GM23338 (cell line): ENCODE results near the gene MYOM3. TPM values are rescaled to one million over a fixed set of nuclear protein-coding genes. Genes with fewer than 3 reads are reported as not detected.

Source experiments
- ATAC-seq: fragments of 200-7000 bp; cut with Tn5 transposase; 3 replicates; pipeline ENCODE4 v1.9.1; 2020
- DNase-seq: peaks from one replicate; pipeline ENCODE4 v3.0.0-alpha.2; 2015; ENCODE audit warnings: low spot score
- H2AFZ ChIP-seq: fragments of 200-600 bp; sonication (generic); 2 replicates; pipeline ENCODE4 v1.8.0; 2016; ENCODE audit warnings: antibody characterized with exemption, mild to moderate bottlenecking, moderate library complexity
- H3F3A ChIP-seq: fragments of 200-600 bp; sonication (generic); replicated peaks from 2 replicates; pipeline ENCODE4 v1.8.0; 2017; ENCODE audit warnings: antibody characterized with exemption, mixed run types, low read depth
- H3K27ac ChIP-seq: fragments of 200-600 bp; sonication (generic); 2 replicates; pipeline ENCODE4 v1.6.1; 2016; ENCODE audit warnings: low read depth
- H3K27me3 ChIP-seq: fragments of 200-600 bp; sonication (generic); 2 replicates; pipeline ENCODE4 v1.8.0; 2016; ENCODE audit warnings: mild to moderate bottlenecking, mixed run types, moderate library complexity; ENCODE audit not compliant: insufficient read depth
- H3K36me3 ChIP-seq: fragments of 200-600 bp; sonication (generic); 2 replicates; pipeline ENCODE4 v1.8.0; 2016; ENCODE audit warnings: mild to moderate bottlenecking; ENCODE audit not compliant: insufficient read depth
- H3K4me1 ChIP-seq: fragments of 200-600 bp; sonication (generic); 2 replicates; pipeline ENCODE4 v1.8.0; 2016; ENCODE audit warnings: mild to moderate bottlenecking, moderate library complexity; ENCODE audit not compliant: insufficient read depth
- H3K4me2 ChIP-seq: fragments of 200-600 bp; sonication (generic); 2 replicates; pipeline ENCODE4 v1.7.1; 2017; ENCODE audit warnings: mixed run types
- H3K4me3 ChIP-seq: fragments of 200-600 bp; sonication (generic); 2 replicates; pipeline ENCODE4 v1.6.1; 2016; ENCODE audit warnings: mixed run types
- H3K79me2 ChIP-seq: fragments of 200-600 bp; sonication (generic); replicated peaks from 2 replicates; pipeline ENCODE4 v1.8.0; 2017; ENCODE audit warnings: mild to moderate bottlenecking; ENCODE audit not compliant: insufficient read depth
- H3K9me2 ChIP-seq: fragments of 200-600 bp; sonication (generic); 2 replicates; pipeline ENCODE4 v1.8.0; 2017; ENCODE audit not compliant: insufficient read depth
- H4K20me1 ChIP-seq: fragments of 200-600 bp; sonication (generic); replicated peaks from 2 replicates; pipeline ENCODE4 v1.8.0; 2017; ENCODE audit warnings: mild to moderate bottlenecking; ENCODE audit not compliant: insufficient read depth
- H3K27ac Mint-ChIP-seq: 2 replicates; pipeline ENCODE4 v1.8.0; 2020; ENCODE audit warnings: inconsistent platforms, mild to moderate bottlenecking, moderate library complexity, mixed read lengths
- H3K27me3 Mint-ChIP-seq: 3 replicates; pipeline ENCODE4 v1.8.0; 2022; ENCODE audit warnings: low read depth, mild to moderate bottlenecking, moderate library complexity, mixed read lengths, inconsistent platforms; ENCODE audit not compliant: insufficient read depth, poor library complexity
- H3K36me3 Mint-ChIP-seq: 3 replicates; pipeline ENCODE4 v1.8.0; 2021; ENCODE audit warnings: low read depth, mild to moderate bottlenecking, inconsistent platforms, moderate library complexity, mixed read lengths
- H3K4me1 Mint-ChIP-seq: 3 replicates; pipeline ENCODE4 v1.8.0; 2020; ENCODE audit warnings: mild to moderate bottlenecking, inconsistent platforms, mixed read lengths
- H3K4me3 Mint-ChIP-seq: 3 replicates; pipeline ENCODE4 v1.8.0; 2021; ENCODE audit warnings: moderate library complexity, mild to moderate bottlenecking, inconsistent platforms, mixed read lengths
- H3K9me3 Mint-ChIP-seq: 3 replicates; pipeline ENCODE4 v1.8.0; 2020; ENCODE audit warnings: moderate library complexity, mild to moderate bottlenecking, inconsistent platforms, mixed read lengths
- CREB1 ChIP-seq: fragments of 250-450 bp; sonication (Bioruptor Pico); IDR thresholded peaks from 2 replicates; pipeline ENCODE4 v1.5.0; 2020; ENCODE audit warnings: low read depth, mild to moderate bottlenecking, moderate library complexity
- EZH2 ChIP-seq: fragments of 200-600 bp; sonication (generic); IDR thresholded peaks from one replicate; pipeline ENCODE4 v1.8.0; 2017; ENCODE audit warnings: antibody characterized with exemption, mild to moderate bottlenecking, low read depth; ENCODE audit not compliant: unreplicated experiment
- EZH2phosphoT487 ChIP-seq: fragments of 200-600 bp; sonication (generic); IDR thresholded peaks from one replicate; pipeline ENCODE4 v1.8.1; 2018; ENCODE audit warnings: antibody characterized with exemption; ENCODE audit not compliant: unreplicated experiment
- JUNB ChIP-seq: IDR thresholded peaks from one replicate; pipeline ENCODE4 v1.6.1; 2016; ENCODE audit warnings: antibody characterized with exemption; ENCODE audit not compliant: unreplicated experiment
- NANOG ChIP-seq: IDR thresholded peaks from 2 replicates; pipeline ENCODE4 v1.6.1; 2016; ENCODE audit warnings: antibody characterized with exemption, borderline replicate concordance
- POLR2AphosphoS5 ChIP-seq: IDR thresholded peaks from 2 replicates; pipeline ENCODE4 v1.6.1; 2016; ENCODE audit warnings: antibody characterized with exemption, low read depth
- STAT1 ChIP-seq: IDR thresholded peaks from one replicate; pipeline ENCODE4 v1.6.1; 2016; ENCODE audit warnings: antibody characterized with exemption; ENCODE audit not compliant: unreplicated experiment
- ZNF114 ChIP-seq: fragments of 250-450 bp; sonication (Bioruptor Pico); IDR thresholded peaks from 2 replicates; pipeline ENCODE4 v1.5.0; 2020; ENCODE audit warnings: mild to moderate bottlenecking, moderate library complexity
- ZNF331 ChIP-seq: fragments of 250-450 bp; sonication (Bioruptor Pico); IDR thresholded peaks from 2 replicates; pipeline ENCODE4 v1.5.0; 2020; ENCODE audit warnings: low read depth, mild to moderate bottlenecking, moderate library complexity
- ZNF462 ChIP-seq: fragments of 250-450 bp; sonication (Bioruptor Pico); IDR thresholded peaks from 2 replicates; pipeline ENCODE4 v1.5.0; 2020; ENCODE audit warnings: mild to moderate bottlenecking, moderate library complexity
- polyA plus RNA-seq: library from polyadenylated mRNA; unstranded; fragments of >200 nt; fragmentation: Nextera tagmentation; extraction: Ambion mirVana; gene quantifications from 2 replicates; pipeline ENCODE4 v1.2.1, GENCODE V29; 2016
- total RNA-seq: library from RNA; depleted of rRNA; stranded (reverse); fragments of >200 nt; shearing (Covaris generic); gene quantifications from 2 replicates; pipeline ENCODE4 v1.2.3, GENCODE V29; 2014
- TF ChIP-seq, protein P1 (sequence below): IDR thresholded peaks from one replicate; pipeline ENCODE4 v1.6.1; 2018; ENCODE audit warnings: antibody characterized with exemption; ENCODE audit not compliant: unreplicated experiment
- TF ChIP-seq, protein P2 (sequence below), 2 experiments: fragments of 200-600 bp in 1 of 2; sonication (generic) in 1 of 2; conservative IDR thresholded peaks; 2 replicates each; pipeline versions ENCODE4 v1.5.1 to v1.6.1; 2016 to 2017; ENCODE audit warnings: antibody characterized with exemption in 2 of 2, low read depth in 2 of 2, mild to moderate bottlenecking in 2 of 2, moderate library complexity in 1 of 2
- TF ChIP-seq, protein P3 (sequence below): IDR thresholded peaks from 2 replicates; pipeline ENCODE4 v1.6.1; 2016; ENCODE audit warnings: antibody characterized with exemption

Gene MYOM3
- total and polyA plus RNA-seq, 2 experiments from 2014 or later: not detected

GRCh38 chr1:24109686-24110475 lies 2.1 kb downstream of the MYOM3 start:
- H3K4me1 Mint-ChIP-seq: peaks cover 34% of the 10 kb centered on the region
- no peaks in the 10 kb centered on the region for H4K20me1 ChIP-seq
- no peaks in the 10 kb centered on the region for H3K9me2 ChIP-seq
- no peak overlapping the region for H3K4me3 Mint-ChIP-seq
- no peak overlapping the region for H3K4me3 ChIP-seq
- no peak overlapping the region for H3K27ac ChIP-seq
- no peaks in the 10 kb centered on the region for H3F3A ChIP-seq
- DNase-seq (no peak), ATAC-seq (no peak)
- no peaks in the 10 kb centered on the region for H3K79me2 ChIP-seq
- TF ChIP-seq, protein P1, sequence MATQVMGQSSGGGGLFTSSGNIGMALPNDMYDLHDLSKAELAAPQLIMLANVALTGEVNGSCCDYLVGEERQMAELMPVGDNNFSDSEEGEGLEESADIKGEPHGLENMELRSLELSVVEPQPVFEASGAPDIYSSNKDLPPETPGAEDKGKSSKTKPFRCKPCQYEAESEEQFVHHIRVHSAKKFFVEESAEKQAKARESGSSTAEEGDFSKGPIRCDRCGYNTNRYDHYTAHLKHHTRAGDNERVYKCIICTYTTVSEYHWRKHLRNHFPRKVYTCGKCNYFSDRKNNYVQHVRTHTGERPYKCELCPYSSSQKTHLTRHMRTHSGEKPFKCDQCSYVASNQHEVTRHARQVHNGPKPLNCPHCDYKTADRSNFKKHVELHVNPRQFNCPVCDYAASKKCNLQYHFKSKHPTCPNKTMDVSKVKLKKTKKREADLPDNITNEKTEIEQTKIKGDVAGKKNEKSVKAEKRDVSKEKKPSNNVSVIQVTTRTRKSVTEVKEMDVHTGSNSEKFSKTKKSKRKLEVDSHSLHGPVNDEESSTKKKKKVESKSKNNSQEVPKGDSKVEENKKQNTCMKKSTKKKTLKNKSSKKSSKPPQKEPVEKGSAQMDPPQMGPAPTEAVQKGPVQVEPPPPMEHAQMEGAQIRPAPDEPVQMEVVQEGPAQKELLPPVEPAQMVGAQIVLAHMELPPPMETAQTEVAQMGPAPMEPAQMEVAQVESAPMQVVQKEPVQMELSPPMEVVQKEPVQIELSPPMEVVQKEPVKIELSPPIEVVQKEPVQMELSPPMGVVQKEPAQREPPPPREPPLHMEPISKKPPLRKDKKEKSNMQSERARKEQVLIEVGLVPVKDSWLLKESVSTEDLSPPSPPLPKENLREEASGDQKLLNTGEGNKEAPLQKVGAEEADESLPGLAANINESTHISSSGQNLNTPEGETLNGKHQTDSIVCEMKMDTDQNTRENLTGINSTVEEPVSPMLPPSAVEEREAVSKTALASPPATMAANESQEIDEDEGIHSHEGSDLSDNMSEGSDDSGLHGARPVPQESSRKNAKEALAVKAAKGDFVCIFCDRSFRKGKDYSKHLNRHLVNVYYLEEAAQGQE: no peak
- TF ChIP-seq ZNF462 (CRISPR knock-in tag): no peak
- TF ChIP-seq JUNB: no peak
- TF ChIP-seq, protein P2, sequence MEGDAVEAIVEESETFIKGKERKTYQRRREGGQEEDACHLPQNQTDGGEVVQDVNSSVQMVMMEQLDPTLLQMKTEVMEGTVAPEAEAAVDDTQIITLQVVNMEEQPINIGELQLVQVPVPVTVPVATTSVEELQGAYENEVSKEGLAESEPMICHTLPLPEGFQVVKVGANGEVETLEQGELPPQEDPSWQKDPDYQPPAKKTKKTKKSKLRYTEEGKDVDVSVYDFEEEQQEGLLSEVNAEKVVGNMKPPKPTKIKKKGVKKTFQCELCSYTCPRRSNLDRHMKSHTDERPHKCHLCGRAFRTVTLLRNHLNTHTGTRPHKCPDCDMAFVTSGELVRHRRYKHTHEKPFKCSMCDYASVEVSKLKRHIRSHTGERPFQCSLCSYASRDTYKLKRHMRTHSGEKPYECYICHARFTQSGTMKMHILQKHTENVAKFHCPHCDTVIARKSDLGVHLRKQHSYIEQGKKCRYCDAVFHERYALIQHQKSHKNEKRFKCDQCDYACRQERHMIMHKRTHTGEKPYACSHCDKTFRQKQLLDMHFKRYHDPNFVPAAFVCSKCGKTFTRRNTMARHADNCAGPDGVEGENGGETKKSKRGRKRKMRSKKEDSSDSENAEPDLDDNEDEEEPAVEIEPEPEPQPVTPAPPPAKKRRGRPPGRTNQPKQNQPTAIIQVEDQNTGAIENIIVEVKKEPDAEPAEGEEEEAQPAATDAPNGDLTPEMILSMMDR (conservative IDR thresholded peaks at IDR 0.05; ENCODE audit: low read depth in 2 of 2): no peak
- no peak for TF ChIP-seq POLR2AphosphoS5
- TF ChIP-seq EZH2phosphoT487: no peak
- TF ChIP-seq ZNF114 (CRISPR knock-in tag): no peak
- TF ChIP-seq, protein P3, sequence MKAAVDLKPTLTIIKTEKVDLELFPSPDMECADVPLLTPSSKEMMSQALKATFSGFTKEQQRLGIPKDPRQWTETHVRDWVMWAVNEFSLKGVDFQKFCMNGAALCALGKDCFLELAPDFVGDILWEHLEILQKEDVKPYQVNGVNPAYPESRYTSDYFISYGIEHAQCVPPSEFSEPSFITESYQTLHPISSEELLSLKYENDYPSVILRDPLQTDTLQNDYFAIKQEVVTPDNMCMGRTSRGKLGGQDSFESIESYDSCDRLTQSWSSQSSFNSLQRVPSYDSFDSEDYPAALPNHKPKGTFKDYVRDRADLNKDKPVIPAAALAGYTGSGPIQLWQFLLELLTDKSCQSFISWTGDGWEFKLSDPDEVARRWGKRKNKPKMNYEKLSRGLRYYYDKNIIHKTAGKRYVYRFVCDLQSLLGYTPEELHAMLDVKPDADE: no peak
- no peak for TF ChIP-seq ZNF331 (CRISPR knock-in tag)
- no peak for TF ChIP-seq NANOG
- TF ChIP-seq CREB1 (CRISPR knock-in tag): no peak
- TF ChIP-seq EZH2: no peak
- no peak for TF ChIP-seq STAT1
- H3K27ac Mint-ChIP-seq: no peak overlapping the region
- no peaks in the 10 kb centered on the region for H3K36me3 Mint-ChIP-seq
- H3K36me3 ChIP-seq: no peaks in the 10 kb centered on the region
- no peak overlapping the region for H3K4me2 ChIP-seq
- H3K4me1 ChIP-seq: peaks cover 16% of the 10 kb centered on the region
- no peaks in the 10 kb centered on the region for H3K9me3 Mint-ChIP-seq
- no peaks in the 10 kb centered on the region for H3K27me3 ChIP-seq
- no peak overlapping the region for H2AFZ ChIP-seq
- H3K27me3 Mint-ChIP-seq: peaks cover 21% of the 10 kb centered on the region
